Measurements from ENCODE around the gene TPSB2.

DNA sequence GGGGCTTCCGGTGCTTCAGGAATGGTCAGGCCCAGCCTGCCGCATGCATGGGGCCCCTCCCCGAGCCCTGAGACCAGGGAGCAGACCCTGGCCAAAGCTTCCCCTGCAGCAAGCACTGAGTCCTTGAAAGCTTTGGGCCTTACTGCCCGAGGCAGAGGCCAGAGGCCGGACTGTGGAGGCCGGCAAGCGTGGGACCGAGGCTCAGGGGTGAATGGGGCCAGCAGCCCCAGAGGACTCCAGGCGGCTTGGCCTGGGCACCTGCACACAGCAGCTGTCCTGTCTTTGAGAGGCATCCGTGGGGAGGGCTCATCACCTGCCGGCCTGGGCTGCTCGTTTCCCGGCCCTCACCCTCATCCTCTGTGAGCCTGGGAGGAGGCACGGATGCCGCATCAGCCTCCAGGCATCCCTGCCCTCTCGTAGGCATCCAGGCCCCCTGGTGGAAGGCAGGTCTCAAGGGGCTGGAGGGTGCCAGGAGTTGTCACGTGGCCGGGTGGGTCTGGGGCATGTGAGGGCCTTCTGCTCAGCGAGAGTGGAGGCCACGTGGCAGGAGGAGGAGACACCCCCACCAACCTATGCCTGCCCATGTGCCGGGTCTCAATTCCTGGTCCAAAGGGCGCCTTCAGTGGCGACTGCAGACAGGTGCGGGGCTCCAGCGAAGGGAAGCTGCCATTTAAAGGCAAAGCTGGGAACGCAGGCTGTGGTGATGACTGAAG, 45.7 kb downstream of the TPSB2 start:
- TF ChIP-seq, protein P1, sequence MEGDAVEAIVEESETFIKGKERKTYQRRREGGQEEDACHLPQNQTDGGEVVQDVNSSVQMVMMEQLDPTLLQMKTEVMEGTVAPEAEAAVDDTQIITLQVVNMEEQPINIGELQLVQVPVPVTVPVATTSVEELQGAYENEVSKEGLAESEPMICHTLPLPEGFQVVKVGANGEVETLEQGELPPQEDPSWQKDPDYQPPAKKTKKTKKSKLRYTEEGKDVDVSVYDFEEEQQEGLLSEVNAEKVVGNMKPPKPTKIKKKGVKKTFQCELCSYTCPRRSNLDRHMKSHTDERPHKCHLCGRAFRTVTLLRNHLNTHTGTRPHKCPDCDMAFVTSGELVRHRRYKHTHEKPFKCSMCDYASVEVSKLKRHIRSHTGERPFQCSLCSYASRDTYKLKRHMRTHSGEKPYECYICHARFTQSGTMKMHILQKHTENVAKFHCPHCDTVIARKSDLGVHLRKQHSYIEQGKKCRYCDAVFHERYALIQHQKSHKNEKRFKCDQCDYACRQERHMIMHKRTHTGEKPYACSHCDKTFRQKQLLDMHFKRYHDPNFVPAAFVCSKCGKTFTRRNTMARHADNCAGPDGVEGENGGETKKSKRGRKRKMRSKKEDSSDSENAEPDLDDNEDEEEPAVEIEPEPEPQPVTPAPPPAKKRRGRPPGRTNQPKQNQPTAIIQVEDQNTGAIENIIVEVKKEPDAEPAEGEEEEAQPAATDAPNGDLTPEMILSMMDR (conservative IDR thresholded peaks at IDR 0.05; ENCODE audit: low read depth, low read length): 0 out of 2 replicates have a peak, but pooled peaks have one; percentile 10
- TF ChIP-seq EZH2 (IDR thresholded peaks at IDR 0.05; ENCODE audit: low read length, unreplicated experiment): no peak
